ENCODE data around the gene MSX2. TPM values are rescaled to one million over a fixed set of nuclear protein-coding genes. Genes with fewer than 3 reads are reported as not detected.

MSX2 gene
- total and polyA plus RNA-seq, 2 of the 8 experiments (the other 6 are each of a cell fraction or from before 2014, with no cell fraction given): 0.24 to 0.47 TPM

GRCh38 chr5:174720612-174721529, 3.5 kb upstream of the MSX2 start:
- Histone ChIP-seq H2BK12ac (ENCODE audit: low read depth, low read length) (peak overlapping the region; percentile 86; the same call in 1 of the 2 replicates), H4K5ac (ENCODE audit: insufficient read length, low read depth, low read length) (no peak overlapping the region), H4K91ac (replicated peaks; ENCODE audit: insufficient read length, low read length) (no peak overlapping the region), H3K4ac (replicated peaks; ENCODE audit: insufficient read length, low read depth, low read length) (no peak overlapping the region), H3K79me1 (ENCODE audit: low read depth, low read length) (no peaks in the 10 kb centered on the region), H3K23me2 (ENCODE audit: low read depth, low read length) (peaks cover 27% of the 10 kb centered on the region), H3K56ac (replicated peaks; ENCODE audit: insufficient read length, low read depth, low read length) (no peak overlapping the region), H3K27ac (ENCODE audit: low read depth, low read length) (no peak overlapping the region), H2AFZ (ENCODE audit: low read length) (no peak overlapping the region), H4K20me1 (replicated peaks in 1 of 2; ENCODE audit: control insufficient read depth in 1 of 2, insufficient read depth in 2 of 2, low read length in 2 of 2) (peaks cover 12% of the 10 kb centered on the region in 2 experiments), H2AK5ac (ENCODE audit: low read depth, low read length) (no peak overlapping the region), H4K8ac (ENCODE audit: extremely low read depth, insufficient read depth, low read length) (peak overlapping the region; percentile 6; the same call in 1 of the 2 replicates), H3K14ac (ENCODE audit: insufficient read length) (no peak overlapping the region), H3K36me3 (ENCODE audit: control insufficient read depth in 2 of 4, insufficient read depth in 4 of 4, low read length in 3 of 4) (no peaks in the 10 kb centered on the region), H3K9ac (replicated peaks in 1 of 4; ENCODE audit: extremely low read depth in 1 of 4, low read depth in 3 of 4, low read length in 3 of 4) (no peak overlapping the region), H3K9me3 (ENCODE audit: insufficient read depth in 2 of 2, low read depth in 1 of 2, low read length in 1 of 2) (no peaks in the 10 kb centered on the region), H3K23ac (ENCODE audit: insufficient read length) (no peak overlapping the region), H3K18ac (ENCODE audit: extremely low read depth, low read length) (peak overlapping the region; percentile 71), H3K4me1 (replicated peaks in 1 of 4; ENCODE audit: control insufficient read depth in 3 of 4, insufficient read depth in 4 of 4, low read length in 3 of 4) (peaks cover 13 to 25% (median 19%) of the 10 kb centered on the region in 4 experiments), H2BK120ac (replicated peaks; ENCODE audit: low read depth, low read length) (no peak overlapping the region), H2BK15ac (ENCODE audit: low read length) (no peak overlapping the region), H3K4me3 (ENCODE audit: extremely low read depth in 1 of 4, insufficient read depth in 2 of 4, low read depth in 3 of 4, low read length in 4 of 4) (peak overlapping the region; percentile 28 to 55 (median 32); a peak in 7 of 8 replicates), H2BK5ac (ENCODE audit: low read depth, low read length) (no peak overlapping the region), H3K79me2 (ENCODE audit: control insufficient read depth in 1 of 2, insufficient read depth in 2 of 2, low read length in 2 of 2) (no peaks in the 10 kb centered on the region), H3K27me3 (replicated peaks in 1 of 4; ENCODE audit: control insufficient read depth in 3 of 4, extremely low read depth in 1 of 4, insufficient read depth in 3 of 4, low read length in 3 of 4) (peaks cover 53 to 82% (median 78%) of the 10 kb centered on the region in 4 experiments), H2BK20ac (ENCODE audit: low read length) (0 out of 2 replicates have a peak overlapping the region, but pooled peaks have one; percentile 55), H3K4me2 (ENCODE audit: insufficient read depth in 1 of 2, low read depth in 2 of 2, low read length in 2 of 2) (peak overlapping the region; percentile 85 to 89)
- ChIA-PET POLR2A (ENCODE audit: partially characterized antibody) (interaction anchor here (0.7 to 1.1 kb wide), 3 partner anchors 11 to 29 kb away, joined by 3 to 7 read pairs (median 5); no protein-coding TSS in a partner anchor), CTCF (ENCODE audit: partially characterized antibody) (interaction anchor here (0.7 to 3.2 kb wide), 8 partner anchors 8 to 394 kb away, joined by 3 to 21 read pairs (median 4); no protein-coding TSS in a partner anchor)
- no peak for FAIRE-seq
- 3% methylated on average over 42 of the region's 75 CpGs; no CpG with 5 or more reads in 1 of the 2 experiments for WGBS, 2 experiments (ENCODE audit: extremely low coverage in 1 of 2, insufficient coverage in 1 of 2, insufficient read length in 1 of 2, insufficient replicate concordance in 2 of 2, low coverage in 1 of 2, low lambda C conversion rate in 2 of 2, missing lambda C conversion rate in 1 of 2)
- peak in 1 of 2 experiments; percentile 77 for DNase-seq (ENCODE audit: low read depth in 1 of 2, low spot score in 2 of 2)
- TF ChIP-seq CBX5 (IDR thresholded peaks at IDR 0.05; ENCODE audit: low read depth, low read length) (no peak), HDAC2 (IDR thresholded peaks at IDR 0.05; ENCODE audit: borderline replicate concordance in 1 of 2, low read depth in 2 of 2, low read length in 2 of 2) (0 out of 4 replicates have a peak, but pooled peaks of 1 of the 2 experiments have one; percentile 15), SIN3A (conservative IDR thresholded peaks at IDR 0.05 in 1 of 2, IDR thresholded peaks at IDR 0.05 in 1 of 2; ENCODE audit: low read depth in 1 of 2, low read length in 2 of 2) (peak in 1 of 2 experiments; percentile 49; a peak in 2 of 4 replicates), CTBP2 (IDR thresholded peaks at IDR 0.05; ENCODE audit: borderline replicate concordance, insufficient read depth, insufficient read length, low read length) (no peak)
